Esophagus muscularis mucosa (tissue), 4 donors: Measurements from ENCODE around the gene EEF1AKMT3. TPM values are rescaled to one million over a fixed set of nuclear protein-coding genes. Genes with fewer than 3 reads are reported as not detected.

ENCODE experiments used
- DNase-seq: peaks from one replicate; pipeline ENCODE4 v3.0.0-alpha.2; 2017; ENCODE audit errors: extremely low spot score
- H3K27ac ChIP-seq, 4 donors: fragments of 200-600 bp; sonication (generic); replicated peaks in 1 of 4; 1 replicate in 3 of 4; 2 replicates in 1 of 4; pipeline ENCODE4 v1.5.1; 2016 to 2019; ENCODE audit warnings: mild to moderate bottlenecking in 1 of 4
- H3K27me3 ChIP-seq, 4 donors: fragments of 200-600 bp; sonication (generic); one replicate each; pipeline versions ENCODE4 v1.5.1 to v1.6.0; 2016 to 2019
- H3K36me3 ChIP-seq, 4 donors: fragments of 200-600 bp; sonication (generic); one replicate each; pipeline ENCODE4 v1.5.1; 2016 to 2019
- H3K4me1 ChIP-seq, 4 donors: fragments of 200-600 bp; sonication (generic); one replicate each; pipeline ENCODE4 v1.5.1; 2016 to 2019
- H3K4me3 ChIP-seq, 4 donors: fragments of 200-600 bp; sonication (generic); 1 replicate in 2 of 4; 2 replicates in 2 of 4; pipeline ENCODE4 v1.5.1; 2016 to 2019; ENCODE audit warnings: mild to moderate bottlenecking in 4 of 4, moderate library complexity in 1 of 4
- H3K9me3 ChIP-seq, 4 donors: fragments of 200-600 bp; sonication (generic); 1 replicate in 3 of 4; 2 replicates in 1 of 4; pipeline ENCODE4 v1.5.1; 2016 to 2019
- EP300 ChIP-seq: sonication (generic); formaldehyde crosslinking; IDR thresholded peaks from one replicate; pipeline ENCODE4 v1.6.1; 2017; ENCODE audit warnings: antibody characterized with exemption
- POLR2A ChIP-seq: fragments of 450-650 bp; IDR thresholded peaks from one replicate; pipeline ENCODE4 v1.6.1; 2017; ENCODE audit warnings: antibody characterized with exemption, moderate library complexity, mild to moderate bottlenecking, low read depth
- POLR2AphosphoS5 ChIP-seq, 2 donors: sonication (generic); formaldehyde crosslinking; IDR thresholded peaks; one replicate each; pipeline ENCODE4 v1.6.1; 2017; ENCODE audit warnings: antibody characterized with exemption in 2 of 2
- WGBS: methylation state at CpG from one replicate; pipeline ENCODE4 v1.1.5; 2018; 5-methylcytosine and 5-hydroxymethylcytosine counted together
- intact Hi-C: fragments of 100-400 bp; cut with DNase I; formaldehyde crosslinking; loops from one replicate; pipeline ENCODE4 v1.15.1; 2023
- total RNA-seq, 4 donors: library from RNA; depleted of rRNA; stranded (reverse); fragments of >200 nt; gene quantifications; one replicate each; pipeline versions ENCODE4 v1.1.0 to v1.2.1, GENCODE V29; 2016
- TF ChIP-seq, protein P1 (sequence below), 3 experiments: fragments of 200-600 bp in 2 of 3; fragments of 450-650 bp in 1 of 3; sonication (generic) in 2 of 3; IDR thresholded peaks; one replicate each; pipeline ENCODE4 v1.5.1; 2017 to 2019; ENCODE audit warnings: antibody characterized with exemption in 3 of 3, mild to moderate bottlenecking in 2 of 3, moderate library complexity in 1 of 3

Gene EEF1AKMT3
- total RNA-seq, 4 donors from 2014 or later = 6.6 to 13.2 (median 10.0) TPM

DNA sequence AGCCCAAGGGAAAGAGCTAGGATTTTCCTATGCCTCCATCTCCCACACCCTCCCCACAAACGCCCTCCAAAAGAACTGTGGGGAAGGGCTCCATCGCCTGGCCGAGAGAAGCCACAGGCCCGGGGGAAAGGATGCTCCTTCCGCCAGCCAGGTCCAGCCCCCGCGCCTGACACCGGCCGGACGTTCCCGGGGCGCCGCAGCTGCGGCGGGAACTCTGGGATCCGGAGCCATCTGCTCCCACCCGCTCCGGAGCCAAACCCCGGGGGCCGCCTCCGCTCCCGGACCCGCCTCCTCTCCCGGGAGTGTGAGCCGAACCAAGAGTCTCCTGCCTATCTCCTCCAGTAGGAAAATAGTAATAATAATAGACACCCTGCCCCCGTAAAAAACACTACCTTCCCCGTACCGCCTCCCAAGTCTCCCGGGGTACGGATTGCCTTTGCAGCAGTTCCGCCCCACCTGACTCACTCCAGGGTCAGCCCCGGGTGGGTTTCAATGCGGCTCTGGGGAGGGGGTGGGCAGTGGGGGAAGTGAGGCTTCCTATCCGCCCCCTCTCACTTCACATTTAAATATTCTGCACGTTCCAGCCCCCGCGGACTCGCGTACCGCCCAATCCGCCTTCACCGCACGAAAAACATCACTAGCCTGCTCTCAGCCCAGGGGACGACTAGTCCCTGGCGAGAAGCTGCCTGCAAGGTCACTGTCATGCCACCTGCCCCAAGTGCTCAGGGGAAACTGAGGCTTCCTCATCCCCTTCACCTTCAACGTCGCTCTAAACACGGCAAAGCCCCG lies 36.3 kb upstream of the EEF1AKMT3 start:
- Histone ChIP-seq H3K4me1 (peaks cover 38 to 43% (median 40%) of the 10 kb centered on the region in 4 donors), H3K4me3 (peak overlapping the region; percentile 15 to 40 (median 25)), H3K27me3 (peaks cover 16 to 99% (median 57%) of the 10 kb centered on the region in 4 donors), H3K27ac (no peak overlapping the region), H3K9me3 (no peaks in the 10 kb centered on the region), H3K36me3 (no peaks in the 10 kb centered on the region)
- intact Hi-C loops = no loop called here
- WGBS = 27% methylated on average over 34 of the region's 49 CpGs
- TF ChIP-seq, protein P1, sequence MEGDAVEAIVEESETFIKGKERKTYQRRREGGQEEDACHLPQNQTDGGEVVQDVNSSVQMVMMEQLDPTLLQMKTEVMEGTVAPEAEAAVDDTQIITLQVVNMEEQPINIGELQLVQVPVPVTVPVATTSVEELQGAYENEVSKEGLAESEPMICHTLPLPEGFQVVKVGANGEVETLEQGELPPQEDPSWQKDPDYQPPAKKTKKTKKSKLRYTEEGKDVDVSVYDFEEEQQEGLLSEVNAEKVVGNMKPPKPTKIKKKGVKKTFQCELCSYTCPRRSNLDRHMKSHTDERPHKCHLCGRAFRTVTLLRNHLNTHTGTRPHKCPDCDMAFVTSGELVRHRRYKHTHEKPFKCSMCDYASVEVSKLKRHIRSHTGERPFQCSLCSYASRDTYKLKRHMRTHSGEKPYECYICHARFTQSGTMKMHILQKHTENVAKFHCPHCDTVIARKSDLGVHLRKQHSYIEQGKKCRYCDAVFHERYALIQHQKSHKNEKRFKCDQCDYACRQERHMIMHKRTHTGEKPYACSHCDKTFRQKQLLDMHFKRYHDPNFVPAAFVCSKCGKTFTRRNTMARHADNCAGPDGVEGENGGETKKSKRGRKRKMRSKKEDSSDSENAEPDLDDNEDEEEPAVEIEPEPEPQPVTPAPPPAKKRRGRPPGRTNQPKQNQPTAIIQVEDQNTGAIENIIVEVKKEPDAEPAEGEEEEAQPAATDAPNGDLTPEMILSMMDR (IDR thresholded peaks at IDR 0.05) = peak in 1 of 3 experiments; percentile 8
- TF ChIP-seq POLR2AphosphoS5 (IDR thresholded peaks at IDR 0.05) = no peak
- no peak for DNase-seq

DNA sequence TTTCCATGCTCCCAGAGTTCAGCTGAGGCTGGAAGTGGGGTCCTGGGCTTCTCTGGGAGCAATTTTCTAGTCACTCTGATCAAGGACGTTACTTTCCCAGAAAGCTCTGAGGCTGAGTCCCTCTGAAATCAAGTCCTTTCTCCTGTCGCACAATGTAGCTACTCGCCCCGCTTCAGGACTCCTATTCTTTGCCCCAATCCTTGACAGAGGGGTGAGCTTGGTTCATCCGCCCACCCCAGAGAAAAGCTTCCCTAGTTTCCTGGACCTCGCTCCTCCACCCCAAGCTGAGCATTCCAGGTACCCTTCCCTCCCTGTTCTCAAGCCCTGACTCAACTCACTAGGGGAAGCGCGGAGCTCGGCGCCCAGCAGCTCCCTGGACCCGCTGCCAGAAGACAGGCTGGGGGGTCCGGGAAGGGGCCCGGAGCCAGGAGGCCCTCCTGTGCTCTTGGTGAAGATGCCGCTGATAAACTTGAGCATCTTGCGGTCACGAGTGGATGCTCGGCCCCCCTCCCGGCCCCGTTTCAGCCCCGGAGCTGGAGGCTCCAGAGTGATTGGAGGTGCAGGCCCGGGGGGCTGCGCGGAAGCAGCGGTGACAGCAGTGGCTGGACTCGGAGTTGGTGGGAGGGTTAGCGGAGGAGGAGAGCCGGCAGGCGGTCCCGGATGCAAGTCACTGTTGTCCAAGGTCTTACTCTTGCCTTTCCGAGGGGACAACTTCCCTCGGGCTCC lies 35.5 kb upstream of the EEF1AKMT3 start:
- H3K27me3 ChIP-seq = peaks cover 16 to 99% (median 57%) of the 10 kb centered on the region in 4 donors
- no peaks in the 10 kb centered on the region for H3K9me3 ChIP-seq
- peak overlapping the region; percentile 40 to 59 (median 48) for H3K4me3 ChIP-seq
- 38% methylated on average over 31 of the region's 31 CpGs for WGBS
- intact Hi-C loops = no loop called here
- H3K4me1 ChIP-seq = peaks cover 38 to 43% (median 40%) of the 10 kb centered on the region in 4 donors
- no peaks in the 10 kb centered on the region for H3K36me3 ChIP-seq
- TF ChIP-seq POLR2A = no peak
- no peak for TF ChIP-seq EP300
- TF ChIP-seq POLR2AphosphoS5 (IDR thresholded peaks at IDR 0.05) = no peak
- TF ChIP-seq, protein P1 (IDR thresholded peaks at IDR 0.05) = no peak
- H3K27ac ChIP-seq = peak overlapping the region in 1 of 4 donors; percentile 13
- DNase-seq = no peak

DNA sequence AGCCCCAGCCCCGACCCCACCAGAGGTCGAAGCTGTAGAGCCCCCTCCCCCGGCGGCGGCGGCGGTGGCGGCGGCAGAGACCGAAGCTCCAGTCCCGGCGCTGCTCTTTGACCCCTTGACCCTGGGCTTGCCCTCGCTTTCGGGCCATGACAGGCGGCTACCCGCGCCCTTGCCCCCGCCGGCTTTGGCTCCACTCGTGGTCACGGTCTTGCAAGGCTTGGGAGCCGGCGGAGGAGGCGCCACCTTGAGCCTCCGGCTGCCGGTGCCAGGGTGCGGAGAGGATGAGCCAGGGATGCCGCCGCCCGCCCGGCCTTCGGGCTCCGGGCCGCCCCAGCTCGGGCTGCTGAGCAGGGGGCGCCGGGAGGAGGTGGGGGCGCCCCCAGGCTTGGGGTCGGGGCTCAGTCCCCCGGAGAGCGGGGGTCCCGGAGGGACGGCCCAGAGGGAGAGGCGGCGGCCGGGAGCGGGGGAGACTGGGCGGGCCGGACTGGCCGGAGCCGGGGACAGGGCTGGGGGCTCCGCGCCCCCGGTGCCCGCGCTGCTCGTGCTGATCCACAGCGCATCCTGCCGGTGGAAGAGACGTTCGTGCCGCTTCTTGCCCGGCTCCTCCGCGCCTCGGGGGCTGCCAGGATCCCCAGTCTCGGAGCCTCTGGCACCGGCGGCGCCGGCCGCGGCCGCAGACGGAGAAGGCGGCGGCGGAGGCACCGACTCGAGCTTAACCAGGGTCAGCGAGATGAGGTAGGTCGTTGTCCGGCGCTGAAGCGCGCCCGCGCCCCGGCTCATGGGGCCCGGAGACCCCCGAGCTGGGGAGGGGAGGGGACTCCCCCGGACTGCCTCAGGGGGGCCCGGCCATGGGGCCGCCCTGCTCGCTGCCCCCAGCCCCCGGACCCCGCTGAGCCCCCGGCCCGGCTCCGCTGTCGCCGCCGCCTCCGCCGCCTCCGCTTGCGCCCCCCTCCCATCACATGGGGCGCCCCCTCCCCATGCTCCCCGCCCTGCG lies 34.6 kb upstream of the EEF1AKMT3 start:
- 34% methylated on average over 8 of the region's 110 CpGs for WGBS
- Histone ChIP-seq H3K27ac (peak overlapping the region in 2 of 4 donors; percentile 13 to 18), H3K4me1 (peaks cover 38 to 43% (median 40%) of the 10 kb centered on the region in 4 donors), H3K9me3 (no peaks in the 10 kb centered on the region), H3K27me3 (peaks cover 16 to 96% (median 57%) of the 10 kb centered on the region in 4 donors), H3K36me3 (no peaks in the 10 kb centered on the region), H3K4me3 (peak overlapping the region; percentile 40 to 59 (median 48))
- TF ChIP-seq, protein P1 (IDR thresholded peaks at IDR 0.05) = peak in 1 of 3 experiments; percentile 39
- TF ChIP-seq EP300 = no peak
- intact Hi-C loops = no loop called here
- DNase-seq = no peak

DNA sequence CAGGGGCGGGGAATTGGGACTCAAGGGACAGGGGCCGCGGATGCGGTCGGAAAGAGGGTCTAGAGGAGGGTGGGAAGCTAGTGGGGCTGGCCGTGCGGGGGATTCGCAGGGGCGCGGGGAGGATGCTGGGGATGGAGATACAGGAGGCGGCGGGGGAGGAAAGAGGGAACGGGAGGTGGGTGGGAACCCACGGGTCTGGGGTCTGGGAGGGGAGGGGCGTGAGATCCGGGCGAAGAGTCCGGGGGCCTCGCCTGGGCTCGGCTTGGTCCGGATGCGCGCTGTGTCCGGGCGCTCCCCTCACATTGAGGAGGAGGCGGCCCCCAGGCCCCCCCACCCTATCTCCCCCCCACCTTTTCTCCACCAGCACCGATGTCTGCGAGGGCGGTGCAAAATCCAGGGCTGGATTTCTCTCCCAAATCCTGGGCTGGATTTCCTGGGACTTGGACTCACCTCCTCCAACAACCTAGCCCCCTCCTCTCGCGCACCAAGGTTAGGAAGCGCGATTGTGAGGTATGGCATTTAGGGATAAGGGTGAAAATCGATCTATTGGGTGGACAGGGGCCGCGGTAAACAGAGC lies 33.7 kb upstream of the EEF1AKMT3 start, which contains the start of gene AGAP2:
TSS of gene AGAP2 (minus strand) at position 82 of the 577 bp plus-strand sequence. CDS start 496 bp downstream, outside the sequence.
- intact Hi-C loops = no loop called here
- no peaks in the 10 kb centered on the region for H3K36me3 ChIP-seq
- 16% methylated on average over 35 of the region's 36 CpGs for WGBS

More for the DNA sequence above, 33.7 kb upstream of the EEF1AKMT3 start, which contains the start of gene AGAP2:
- no peak for TF ChIP-seq POLR2AphosphoS5 (IDR thresholded peaks at IDR 0.05)
- TF ChIP-seq, protein P1 (IDR thresholded peaks at IDR 0.05) = no peak
- TF ChIP-seq EP300 = no peak
- TF ChIP-seq POLR2A = no peak
- Histone ChIP-seq H3K9me3 (no peaks in the 10 kb centered on the region), H3K27me3 (peaks cover 16 to 86% (median 56%) of the 10 kb centered on the region in 4 donors), H3K4me3 (peak within 1 kb of the TSS; percentile 40 to 59 (median 48)), H3K27ac (peak within 1 kb of the TSS in 2 of 4 donors; percentile 13 to 18), H3K4me1 (peaks cover 38 to 44% (median 40%) of the 10 kb centered on the region in 4 donors)
- no peak for DNase-seq
